NCI-H345 (cell line): Measurements from ENCODE around the gene INPP5D.
"Not testable (repeated sequence)": the region's sequence is repeated elsewhere in the genome, so short reads cannot be mapped to it uniquely, and the experiment has no call there.

Experiments
- DNase-seq: peaks from one replicate; lab custom pipeline; 2025; lab: John Stamatoyannopoulos, UW

INPP5D gene

GRCh38 chr2:233032551-233033320 lies 27.4 kb upstream of the INPP5D start, which contains the start of gene NEU2:
Gene NEU2, plus strand, starts transcription at chr2:233032672. Its CDS starts 0 bp downstream, at chr2:233032672.
- no peak for DNase-seq

GRCh38 chr2:233033672-233034071 lies 26.5 kb upstream of the INPP5D start:
- no peak for DNase-seq

- no peak for DNase-seq
These were observed 25.9 kb upstream of the INPP5D start for GRCh38 chr2:233034091-233034882.

GRCh38 chr2:233035426-233036161 lies 24.5 kb upstream of the INPP5D start:
- no peak for DNase-seq

GRCh38 chr2:233036162-233036838 lies 23.8 kb upstream of the INPP5D start:
- no peak for DNase-seq

- DNase-seq: no peak
These were observed 23.1 kb upstream of the INPP5D start for GRCh38 chr2:233037078-233037477.

GRCh38 chr2:233039212-233039845 lies 20.8 kb upstream of the INPP5D start:
- DNase-seq: no peak

- no peak for DNase-seq
These were observed 20.2 kb upstream of the INPP5D start for GRCh38 chr2:233039846-233040530.

GRCh38 chr2:233040571-233040970 lies 19.6 kb upstream of the INPP5D start:
- no peak for DNase-seq

GRCh38 chr2:233041722-233042323 lies 18.3 kb upstream of the INPP5D start:
- DNase-seq: no peak

GRCh38 chr2:233042549-233042948 lies 17.6 kb upstream of the INPP5D start:
- DNase-seq: no peak

- DNase-seq: no peak
These were observed 15.1 kb upstream of the INPP5D start for GRCh38 chr2:233044974-233045605.

GRCh38 chr2:233047206-233047605 lies 12.9 kb upstream of the INPP5D start:
- DNase-seq: no peak

- DNase-seq: no peak
These were observed 12.5 kb upstream of the INPP5D start for GRCh38 chr2:233047667-233048066.

GRCh38 chr2:233048569-233049193 lies 11.5 kb upstream of the INPP5D start:
- DNase-seq: no peak

- DNase-seq: no peak
These were observed 10.9 kb upstream of the INPP5D start for GRCh38 chr2:233049194-233049761.

- no peak for DNase-seq
These were observed 8.6 kb upstream of the INPP5D start for GRCh38 chr2:233051241-233052149.

GRCh38 chr2:233052517-233052916 lies 7.6 kb upstream of the INPP5D start:
- DNase-seq: not testable (repeated sequence)
